Effector CD8-positive, alpha-beta T cell (primary cell): ENCODE data around the gene TMEM219.
"Not testable (repeated sequence)": the region's sequence is repeated elsewhere in the genome, so short reads cannot be mapped to it uniquely, and the experiment has no call there.

Experiments used
- DNase-seq: peaks from one replicate; lab custom pipeline; 2025; lab: John Stamatoyannopoulos, UW
- total RNA-seq, 4 experiments: gene quantifications; one replicate each; lab custom pipeline; 2026; lab: John Stamatoyannopoulos, UW

Gene TMEM219, protein sequence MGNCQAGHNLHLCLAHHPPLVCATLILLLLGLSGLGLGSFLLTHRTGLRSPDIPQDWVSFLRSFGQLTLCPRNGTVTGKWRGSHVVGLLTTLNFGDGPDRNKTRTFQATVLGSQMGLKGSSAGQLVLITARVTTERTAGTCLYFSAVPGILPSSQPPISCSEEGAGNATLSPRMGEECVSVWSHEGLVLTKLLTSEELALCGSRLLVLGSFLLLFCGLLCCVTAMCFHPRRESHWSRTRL
- total RNA-seq: 30.1 to 44.5 (median 43.2) reads per million in 4 experiments

GRCh38 chr16:29961479-29962343 is at the start of gene TMEM219:
Gene TMEM219 (plus strand): TSS chr16:29962079. CDS start chr16:29963144, 1,065 bp downstream.
- DNase-seq: peak; percentile 92

GRCh38 chr16:29912087-29912486 is 49.8 kb upstream of the TMEM219 start:
- DNase-seq: no peak

- DNase-seq: no peak
Measured at GRCh38 chr16:29913514-29913913, 48.4 kb upstream of the TMEM219 start.

- no peak for DNase-seq
Measured at GRCh38 chr16:29915590-29916247, 46.2 kb upstream of the TMEM219 start.

DNA sequence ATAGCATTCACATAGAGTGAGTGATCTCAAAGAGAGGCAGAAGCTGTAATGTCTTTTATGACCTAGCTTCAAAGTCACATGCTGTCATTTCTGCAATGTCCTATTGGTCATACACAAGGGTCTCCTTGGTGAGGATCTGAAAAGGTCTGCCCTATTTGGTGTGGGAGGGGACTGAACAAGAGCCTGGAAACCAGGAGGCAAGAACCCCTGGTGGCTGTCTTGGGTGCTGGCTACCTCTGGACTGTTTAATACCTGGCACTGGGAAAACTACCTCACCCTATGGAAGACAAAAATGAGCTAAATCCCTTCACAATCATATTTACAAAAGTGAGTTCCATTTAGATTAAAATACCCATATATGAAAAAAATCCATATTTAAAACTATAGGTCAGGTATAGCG is 44.9 kb upstream of the TMEM219 start:
- no peak for DNase-seq

DNA sequence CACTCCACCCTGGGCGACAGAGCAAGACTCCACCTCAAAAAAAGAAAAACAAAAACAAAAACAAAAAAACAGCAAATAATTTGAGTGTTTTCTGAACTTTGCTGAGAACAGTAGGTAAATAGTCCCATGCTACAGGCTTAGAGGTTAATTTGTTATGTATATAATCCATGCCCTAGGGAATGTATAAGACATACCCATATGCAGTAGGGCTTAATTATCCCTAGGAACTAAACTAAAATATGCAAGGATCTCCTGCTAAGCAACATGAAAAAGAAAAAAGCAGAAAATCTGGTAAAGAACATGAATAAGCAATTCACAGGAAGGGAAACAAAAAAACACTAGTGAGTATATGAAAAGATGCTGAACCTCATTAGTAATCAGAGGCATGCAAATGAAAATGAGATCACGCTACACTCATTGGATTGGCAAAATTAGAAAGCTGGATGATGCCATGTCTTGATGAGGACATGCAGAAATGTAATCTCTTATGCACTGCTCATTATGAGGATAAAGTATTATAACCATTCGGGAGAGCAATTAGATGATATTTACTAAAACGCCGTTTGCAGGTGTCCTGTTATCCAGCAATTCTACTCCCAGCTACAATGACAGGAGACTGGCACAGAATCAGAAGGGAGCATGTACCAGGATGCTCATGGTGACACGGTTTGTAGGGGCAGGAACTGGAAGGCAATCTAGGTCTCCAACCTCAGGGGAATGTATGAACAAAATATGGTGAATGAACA is 41.4 kb upstream of the TMEM219 start:
- DNase-seq: no peak

- no peak for DNase-seq
Measured at GRCh38 chr16:29921034-29921385, 40.9 kb upstream of the TMEM219 start.

DNA sequence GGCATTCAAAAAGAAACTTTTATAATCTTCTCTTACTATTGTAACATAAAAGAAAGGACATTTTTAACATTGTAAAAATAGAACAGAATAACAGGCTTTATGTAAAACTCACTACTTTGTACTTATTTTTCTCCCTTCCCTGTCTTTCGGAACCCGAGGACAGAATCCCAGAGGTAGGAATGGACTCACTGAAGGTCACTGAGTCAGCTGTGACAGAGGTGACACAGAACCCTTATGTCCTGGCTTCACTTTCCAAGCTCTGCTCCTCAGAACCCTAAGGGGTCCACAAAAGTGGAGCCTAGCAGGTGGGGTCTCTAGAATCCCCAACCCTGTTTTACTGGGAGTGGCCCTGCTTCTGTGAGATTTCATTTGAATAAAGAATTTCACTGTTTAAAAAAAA is 39.6 kb upstream of the TMEM219 start:
- no peak for DNase-seq

GRCh38 chr16:29922986-29923501 is 38.8 kb upstream of the TMEM219 start:
- no peak for DNase-seq

- no peak for DNase-seq
Measured at GRCh38 chr16:29925105-29925756, 36.6 kb upstream of the TMEM219 start.

GRCh38 chr16:29925781-29926710 is 35.8 kb upstream of the TMEM219 start, which contains the start of gene KCTD13:
Gene KCTD13 (minus strand): TSS chr16:29926226. CDS start chr16:29926033, 193 bp downstream.
- peak; percentile 86 for DNase-seq

DNA sequence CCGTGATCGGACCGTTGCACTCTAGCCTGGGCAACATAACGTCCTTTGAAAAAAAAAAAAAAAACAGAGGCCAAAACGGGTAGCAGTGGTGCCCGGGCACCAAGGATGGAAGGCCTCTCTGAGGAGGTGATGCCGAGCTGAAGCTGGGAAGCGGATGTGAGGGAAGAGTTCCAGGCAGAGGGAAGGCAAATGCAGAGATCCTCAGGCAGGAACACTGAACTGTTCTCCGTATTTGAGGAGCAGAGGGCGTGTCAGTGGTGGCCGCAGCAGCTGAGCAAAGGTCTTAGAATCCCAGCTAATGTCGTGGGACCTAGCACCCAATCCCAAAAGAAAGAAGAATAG is 35.2 kb upstream of the TMEM219 start:
- no peak for DNase-seq

DNA sequence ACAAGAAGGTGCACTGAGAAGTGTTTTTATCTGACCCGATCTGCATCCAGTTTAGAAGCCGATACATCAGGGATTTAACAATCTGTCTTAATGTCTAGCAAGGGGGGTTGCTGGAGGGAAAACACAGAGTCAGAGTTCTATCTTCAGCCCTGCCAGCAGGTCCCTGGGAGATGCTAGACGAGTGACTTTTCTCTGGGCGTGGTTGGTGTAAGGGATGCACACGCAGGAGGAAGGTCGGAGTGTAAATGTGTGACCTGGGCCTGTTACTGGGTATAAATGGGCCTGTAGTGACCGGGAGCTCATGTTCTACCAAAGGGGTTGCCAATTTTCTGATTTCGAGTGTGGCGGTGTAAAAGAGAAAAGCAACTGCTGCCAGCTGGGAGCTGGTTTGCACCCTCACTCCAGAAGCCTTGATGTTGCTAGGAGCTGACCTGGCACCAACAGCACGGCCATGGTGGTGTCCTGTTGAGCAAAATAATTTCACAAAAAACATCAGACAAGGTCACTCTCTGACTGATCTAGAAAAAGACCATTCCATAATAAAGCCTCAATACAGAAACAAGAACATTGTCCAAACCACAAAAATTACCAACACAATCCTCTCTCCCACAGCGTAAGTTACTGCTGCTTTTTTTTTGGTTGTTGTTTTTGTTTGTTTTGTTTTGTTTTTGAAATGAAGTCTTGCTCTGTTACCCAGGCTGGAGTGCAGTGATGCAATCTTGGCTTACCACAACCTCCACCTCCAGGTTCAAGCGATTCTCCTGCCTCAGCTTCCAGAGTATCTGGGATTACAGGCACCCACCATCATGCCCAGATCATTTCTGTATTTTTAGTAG is 34.6 kb upstream of the TMEM219 start:
- DNase-seq: no peak

- not testable (repeated sequence) for DNase-seq
Measured at GRCh38 chr16:29931750-29932149, 30.1 kb upstream of the TMEM219 start.

DNA sequence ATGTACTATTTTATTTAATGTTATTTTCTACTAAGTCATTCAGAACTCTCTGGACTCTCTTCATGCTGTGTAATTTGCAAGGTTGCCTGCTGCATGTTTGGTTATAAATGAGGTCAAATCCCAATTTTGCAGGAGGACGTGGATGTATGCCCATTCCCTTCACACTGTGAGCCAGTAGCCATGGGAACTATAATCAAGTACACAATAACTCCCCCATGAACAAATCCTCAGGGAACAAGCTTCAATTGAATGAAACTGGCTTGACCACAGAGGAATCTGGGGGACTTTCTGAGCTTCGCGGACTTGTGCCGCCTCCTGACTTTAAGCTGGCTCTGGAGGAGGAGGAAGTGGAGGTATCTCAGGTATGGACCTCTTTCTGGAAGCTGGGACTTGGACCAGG is 21.2 kb upstream of the TMEM219 start:
- DNase-seq: no peak

DNA sequence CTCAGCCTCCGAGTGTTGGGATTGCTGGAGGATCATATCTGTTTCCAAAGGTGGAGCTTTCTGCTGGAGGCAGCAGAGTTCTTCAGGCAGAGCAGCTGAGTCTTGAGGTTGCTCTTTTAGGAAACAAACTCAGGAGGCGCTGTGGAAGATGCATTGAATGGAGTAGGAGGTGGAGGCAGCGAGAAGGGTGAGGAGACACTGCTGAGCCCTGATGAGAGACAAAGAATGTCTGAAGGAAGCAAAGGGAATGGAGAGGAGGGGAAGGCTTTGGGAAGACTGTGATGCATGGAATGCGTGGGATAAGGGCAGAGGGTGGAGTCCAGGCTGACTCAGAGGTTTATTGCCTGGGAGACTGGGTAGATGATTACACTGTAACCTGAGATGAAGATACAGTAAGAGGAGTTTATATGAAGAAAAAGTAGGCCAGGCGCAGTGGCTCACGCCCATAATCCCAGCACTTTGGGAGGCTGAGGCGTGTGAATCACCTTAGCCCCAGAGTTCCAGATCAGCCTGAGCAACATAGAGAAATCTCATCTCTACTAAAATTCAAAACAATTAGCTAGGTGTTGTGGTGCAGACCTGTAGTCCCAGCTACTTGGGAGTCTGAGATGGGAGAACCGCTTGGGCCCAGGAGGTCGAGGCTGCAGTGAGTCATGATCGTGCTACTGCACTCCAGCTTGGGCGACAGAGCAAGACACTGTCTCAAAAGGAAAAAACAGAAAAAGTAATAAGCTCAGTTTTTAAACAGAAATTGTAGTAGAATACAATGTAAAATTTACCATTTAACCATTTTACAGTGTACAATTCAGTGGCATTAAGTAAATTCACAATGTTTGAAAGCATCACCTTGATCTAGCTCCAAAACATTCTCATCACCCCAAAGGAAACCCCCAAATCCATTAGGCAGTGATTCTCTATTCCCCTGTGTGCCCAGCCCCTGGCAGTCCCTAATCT is 17.8 kb upstream of the TMEM219 start:
- DNase-seq: no peak

DNA sequence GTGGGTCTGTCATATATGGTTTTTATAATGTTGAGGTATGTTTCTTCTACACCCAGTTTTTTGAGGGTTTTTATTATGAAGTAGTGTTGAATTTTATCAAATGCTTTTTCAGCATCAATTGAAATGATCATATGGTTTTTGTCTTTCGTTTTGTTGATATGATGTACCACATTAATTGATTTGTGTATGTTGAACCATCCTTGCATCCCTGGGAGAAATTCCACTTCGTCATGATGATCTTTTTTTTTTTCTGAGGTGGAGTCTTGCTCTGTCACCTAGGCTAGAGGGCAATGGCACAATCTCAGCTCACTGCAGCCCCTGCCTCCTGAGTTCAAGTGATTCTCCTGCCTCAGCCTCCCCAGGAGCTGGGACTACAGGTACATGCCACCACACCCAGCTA is 14.0 kb upstream of the TMEM219 start:
- DNase-seq: no peak
